ENCODE data around the gene ANKZF1. TPM values are rescaled to one million over a fixed set of nuclear protein-coding genes. Genes with fewer than 3 reads are reported as not detected.

Gene ANKZF1
- total and polyA plus RNA-seq, 10 of the 15 experiments (the other 5 are each of a cell fraction or from before 2014, with no cell fraction given), result 3.1 to 104 (median 35.0) TPM

DNA sequence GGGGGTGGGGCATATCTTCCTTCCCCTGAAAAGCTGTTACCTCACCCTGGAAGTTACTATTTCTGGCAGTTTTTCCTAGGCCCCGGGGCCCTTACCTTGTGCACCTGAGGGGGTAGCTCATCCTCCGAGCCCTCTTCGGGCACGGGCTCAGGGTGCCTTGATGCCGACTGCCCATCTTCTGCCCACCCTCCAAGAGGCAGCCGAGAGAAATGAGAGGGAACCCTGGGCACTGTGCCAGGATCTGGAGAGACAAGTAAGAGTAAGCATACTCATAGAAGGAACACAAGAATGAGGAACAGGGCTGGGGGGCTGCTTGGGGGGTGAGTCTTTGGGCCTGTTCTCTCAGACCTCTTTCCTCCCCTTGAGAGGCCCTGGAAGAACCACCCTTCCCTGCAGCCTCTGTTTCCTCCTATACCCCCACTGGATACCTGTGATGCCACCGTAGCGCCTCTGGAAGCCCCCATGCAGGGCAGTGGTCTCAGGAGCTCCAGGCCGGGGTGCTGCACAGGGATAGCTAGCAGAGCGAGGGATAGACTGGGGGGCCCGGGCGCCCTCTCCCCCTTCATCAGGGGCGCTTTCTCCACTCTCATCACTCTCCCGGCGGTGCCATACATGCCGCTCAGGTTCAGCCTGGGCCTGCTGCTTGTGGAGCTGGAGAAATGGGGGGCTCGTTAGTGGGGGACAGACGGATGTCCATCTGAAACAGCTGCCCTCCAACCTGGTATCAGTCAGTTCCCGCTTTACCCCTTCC lies 8.8 kb upstream of the ANKZF1 start:
- DNase-seq (ENCODE audit: low read depth, low spot score) (no peak), ATAC-seq (no peak), FAIRE-seq (no peak)
- Histone ChIP-seq H3K27ac (ENCODE audit: control insufficient read depth, insufficient read depth) (no peak overlapping the region), H3K4me1 (ENCODE audit: control insufficient read depth, insufficient read depth, low read length) (peaks cover 16% of the 10 kb centered on the region), H4K20me1 (ENCODE audit: control insufficient read depth, insufficient read depth) (no peaks in the 10 kb centered on the region; the same call in 1 of the 2 replicates), H3K9me3 (replicated peaks; ENCODE audit: control insufficient read depth, insufficient read depth, low read length) (no peaks in the 10 kb centered on the region), H3K9ac (ENCODE audit: control insufficient read depth, insufficient read depth, low read length) (no peak overlapping the region), H3K4me2 (ENCODE audit: control insufficient read depth, insufficient read depth) (no peak overlapping the region), H3K36me3 (ENCODE audit: control insufficient read depth in 2 of 2, insufficient read depth in 2 of 2, low read length in 1 of 2) (peaks cover 14 to 30% of the 10 kb centered on the region in 2 experiments), H3K79me2 (ENCODE audit: control insufficient read depth, insufficient read depth, low read length) (peaks cover 14% of the 10 kb centered on the region), H3K27me3 (replicated peaks in 1 of 2; ENCODE audit: control insufficient read depth in 2 of 2, insufficient read depth in 2 of 2, low read length in 1 of 2) (no peaks in the 10 kb centered on the region), H3K4me3 (no peak overlapping the region), H2AFZ (ENCODE audit: control insufficient read depth, low read depth, low read length) (no peak overlapping the region)
- ChIA-PET SMC1A (ENCODE audit: uncharacterized antibody, unreplicated experiment) (interaction anchor here (1.1 kb wide), 1 partner anchor 11 kb away, joined by 3 read pairs; no protein-coding TSS in a partner anchor), POLR2A (interaction anchor here (0.7 kb wide), 1 partner anchor 8 kb away, joined by 4 read pairs; no protein-coding TSS in a partner anchor), CTCF (interaction anchor here (0.9 kb wide), 1 partner anchor 25 kb away, joined by 3 read pairs; no protein-coding TSS in a partner anchor), RAD21 (ENCODE audit: unreplicated experiment) (interaction anchor here (0.7 kb wide), 1 partner anchor 57 kb away, joined by 3 read pairs; no protein-coding TSS in a partner anchor)
- BruUV-seq (replicated peaks), result no TSS peak
- intact Hi-C loops (cut with micrococcal nuclease; ENCODE audit: unreplicated experiment), result no loop called here
- in situ Hi-C loops (cut with MboI), result no loop called here
- 95% methylated on average over 19 of the region's 19 CpGs for WGBS (ENCODE audit: insufficient coverage, insufficient replicate concordance, low lambda C conversion rate, missing lambda C conversion rate)
- TF ChIP-seq HDAC2 (IDR thresholded peaks at IDR 0.05) (no peak), TCF7 (IDR thresholded peaks at IDR 0.05; ENCODE audit: borderline replicate concordance) (no peak), NRF1 (conservative IDR thresholded peaks at IDR 0.05; ENCODE audit: low read depth, low read length) (no peak), PML (IDR thresholded peaks at IDR 0.05; ENCODE audit: low read length) (no peak), CEBPZ (IDR thresholded peaks at IDR 0.05; ENCODE audit: low read depth, low read length) (no peak), EGR1 (IDR thresholded peaks at IDR 0.05; ENCODE audit: borderline replicate concordance in 1 of 2, low read depth in 2 of 2, low read length in 2 of 2) (no peak), IRF4 (IDR thresholded peaks at IDR 0.05; ENCODE audit: low read depth, low read length) (no peak), ESRRA (IDR thresholded peaks at IDR 0.05; ENCODE audit: low read length) (no peak)
- TF ChIP-seq, protein P1, sequence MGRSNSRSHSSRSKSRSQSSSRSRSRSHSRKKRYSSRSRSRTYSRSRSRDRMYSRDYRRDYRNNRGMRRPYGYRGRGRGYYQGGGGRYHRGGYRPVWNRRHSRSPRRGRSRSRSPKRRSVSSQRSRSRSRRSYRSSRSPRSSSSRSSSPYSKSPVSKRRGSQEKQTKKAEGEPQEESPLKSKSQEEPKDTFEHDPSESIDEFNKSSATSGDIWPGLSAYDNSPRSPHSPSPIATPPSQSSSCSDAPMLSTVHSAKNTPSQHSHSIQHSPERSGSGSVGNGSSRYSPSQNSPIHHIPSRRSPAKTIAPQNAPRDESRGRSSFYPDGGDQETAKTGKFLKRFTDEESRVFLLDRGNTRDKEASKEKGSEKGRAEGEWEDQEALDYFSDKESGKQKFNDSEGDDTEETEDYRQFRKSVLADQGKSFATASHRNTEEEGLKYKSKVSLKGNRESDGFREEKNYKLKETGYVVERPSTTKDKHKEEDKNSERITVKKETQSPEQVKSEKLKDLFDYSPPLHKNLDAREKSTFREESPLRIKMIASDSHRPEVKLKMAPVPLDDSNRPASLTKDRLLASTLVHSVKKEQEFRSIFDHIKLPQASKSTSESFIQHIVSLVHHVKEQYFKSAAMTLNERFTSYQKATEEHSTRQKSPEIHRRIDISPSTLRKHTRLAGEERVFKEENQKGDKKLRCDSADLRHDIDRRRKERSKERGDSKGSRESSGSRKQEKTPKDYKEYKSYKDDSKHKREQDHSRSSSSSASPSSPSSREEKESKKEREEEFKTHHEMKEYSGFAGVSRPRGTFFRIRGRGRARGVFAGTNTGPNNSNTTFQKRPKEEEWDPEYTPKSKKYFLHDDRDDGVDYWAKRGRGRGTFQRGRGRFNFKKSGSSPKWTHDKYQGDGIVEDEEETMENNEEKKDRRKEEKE (IDR thresholded peaks at IDR 0.05), result no peak
